ENCODE results near the gene NRGN. TPM values are rescaled to one million over a fixed set of nuclear protein-coding genes. Genes with fewer than 3 reads are reported as not detected.

NRGN gene
- total and polyA plus RNA-seq, 2 of the 4 experiments (the other 2 are of a cell fraction): 0.54 to 24.8 TPM

GRCh38 chr11:124693142-124693541 is 46.6 kb upstream of the NRGN start:
- H3K4me3 ChIP-seq (ENCODE audit: insufficient read depth, low read depth, low read length): no peak overlapping the region
- no peaks in the 10 kb centered on the region for H3K9me3 ChIP-seq (ENCODE audit: control insufficient read depth, insufficient read depth, low read length)
- H3K27ac ChIP-seq (ENCODE audit: insufficient read depth, low read length): no peak overlapping the region
- no peak overlapping the region for H3K56ac ChIP-seq (ENCODE audit: extremely low read depth, insufficient read depth, low read length)
- no peak for DNase-seq
- H3K4ac ChIP-seq (ENCODE audit: low read depth, low read length): no peak overlapping the region
- no peak overlapping the region for H2BK120ac ChIP-seq (ENCODE audit: low read depth, low read length)
- dilution Hi-C loops (cut with HindIII; ENCODE audit: low sequenced_read_pairs, unreplicated experiment): no loop called here
- H3K36me3 ChIP-seq (ENCODE audit: control insufficient read depth, insufficient read depth, low read length): no peaks in the 10 kb centered on the region
- no peak overlapping the region for H2BK5ac ChIP-seq (ENCODE audit: low read depth, low read length, poor library complexity, severe bottlenecking)
- in situ Hi-C loops (cut with MboI; ENCODE audit: low sequenced_read_pairs): no loop called here
- no peaks in the 10 kb centered on the region for H4K20me1 ChIP-seq (ENCODE audit: insufficient read depth, low read length)
- H3K4me1 ChIP-seq (ENCODE audit: control insufficient read depth, insufficient read depth, low read length): no peaks in the 10 kb centered on the region
- no peak overlapping the region for H3K18ac ChIP-seq (ENCODE audit: low read depth, low read length)
- POLR2A ChIA-PET (ENCODE audit: unreplicated experiment): no interaction called here
- TF ChIP-seq CHD1 (IDR thresholded peaks at IDR 0.05; ENCODE audit: low read depth, low read length) (no peak), SMC3 (IDR thresholded peaks at IDR 0.05; ENCODE audit: low read depth, low read length) (no peak), FOS (IDR thresholded peaks at IDR 0.05; ENCODE audit: low read depth, low read length) (no peak), MAZ (IDR thresholded peaks at IDR 0.05; ENCODE audit: borderline replicate concordance, low read depth, low read length) (no peak), ELK1 (IDR thresholded peaks at IDR 0.05; ENCODE audit: borderline replicate concordance, low read depth, low read length) (no peak), USF2 (IDR thresholded peaks at IDR 0.05; ENCODE audit: low read depth, low read length) (no peak), RAD21 (IDR thresholded peaks at IDR 0.05; ENCODE audit: low read length) (no peak), NFE2L2 (IDR thresholded peaks at IDR 0.05; ENCODE audit: low read depth, low read length) (no peak), MAFK (IDR thresholded peaks at IDR 0.05; ENCODE audit: low read depth, low read length) (no peak), CTCF (conservative IDR thresholded peaks at IDR 0.05; ENCODE audit: low read depth, low read length) (no peak), MXI1 (IDR thresholded peaks at IDR 0.05; ENCODE audit: borderline replicate concordance, low read depth, low read length) (no peak), BHLHE40 (IDR thresholded peaks at IDR 0.05; ENCODE audit: low read depth, low read length) (no peak), RCOR1 (IDR thresholded peaks at IDR 0.05; ENCODE audit: insufficient replicate concordance, low read length) (no peak), RFX5 (IDR thresholded peaks at IDR 0.05; ENCODE audit: low read depth, low read length) (no peak), CEBPB (IDR thresholded peaks at IDR 0.05; ENCODE audit: low read depth, low read length) (no peak), POLR2A (IDR thresholded peaks at IDR 0.05; ENCODE audit: low read depth, low read length) (no peak)
- intact Hi-C loops (cut with micrococcal nuclease): no loop called here
- H3K79me1 ChIP-seq (ENCODE audit: low read depth in 1 of 2, low read length in 2 of 2): no peaks in the 10 kb centered on the region
- no peak overlapping the region for H4K5ac ChIP-seq (ENCODE audit: low read depth, low read length)
- no CpG with 5 or more reads among the region's 2 CpGs for WGBS, 2 experiments (ENCODE audit: extremely low coverage in 2 of 2, insufficient read length in 1 of 2)
- no peak overlapping the region for H2AK9ac ChIP-seq (replicated peaks; ENCODE audit: low read depth, low read length, poor library complexity)
- no peak overlapping the region for H3K23ac ChIP-seq (ENCODE audit: low read depth, low read length)
- no peak overlapping the region for H3K9ac ChIP-seq (ENCODE audit: low read depth, low read length)
- H4K8ac ChIP-seq (ENCODE audit: low read depth in 2 of 2, low read length in 2 of 2): no peak overlapping the region
- H2BK20ac ChIP-seq (ENCODE audit: low read depth, low read length): no peak overlapping the region
- no peak overlapping the region for H4K91ac ChIP-seq (ENCODE audit: insufficient read depth, low read depth, low read length)
- no peak for ATAC-seq (ENCODE audit: low read depth)
- no peaks in the 10 kb centered on the region for H3K9me1 ChIP-seq (ENCODE audit: insufficient read depth, low read length)
- no peak overlapping the region for H3K14ac ChIP-seq (replicated peaks; ENCODE audit: low read depth, low read length)
- no TSS peak for BruUV-seq (replicated peaks)
- H3K4me2 ChIP-seq (ENCODE audit: low read depth, low read length): no peak overlapping the region
- H2AFZ ChIP-seq (replicated peaks; ENCODE audit: low read length, poor library complexity): no peak overlapping the region
- no peak overlapping the region for H2BK15ac ChIP-seq (ENCODE audit: low read depth, low read length)
- H3K27me3 ChIP-seq (ENCODE audit: control insufficient read depth, insufficient read depth, low read length): no peaks in the 10 kb centered on the region
- CTCF ChIA-PET: interaction anchor here (0.6 kb wide), 1 partner anchor 21 kb away, joined by 3 read pairs; no protein-coding TSS in a partner anchor
- H2AK5ac ChIP-seq (ENCODE audit: low read depth, low read length): no peak overlapping the region

Data from IMR-90 (cell line).